Endothelial cell of umbilical vein (primary cell): ENCODE results near the gene CELSR1.

Experiments
- EZH2 ChIP-seq: IDR thresholded peaks from 2 replicates; pipeline ENCODE4 v1.6.1; 2012; ENCODE audit warnings: borderline replicate concordance, low read depth, mild to moderate bottlenecking, moderate library complexity, low read length, inconsistent platforms; ENCODE audit not compliant: severe bottlenecking
- POLR2AphosphoS5 ChIP-seq: IDR thresholded peaks from 2 replicates; pipeline ENCODE4 v1.6.1; 2012; ENCODE audit warnings: low read depth, mild to moderate bottlenecking, control low read depth, low read length, moderate library complexity; ENCODE audit not compliant: insufficient read depth

DNA sequence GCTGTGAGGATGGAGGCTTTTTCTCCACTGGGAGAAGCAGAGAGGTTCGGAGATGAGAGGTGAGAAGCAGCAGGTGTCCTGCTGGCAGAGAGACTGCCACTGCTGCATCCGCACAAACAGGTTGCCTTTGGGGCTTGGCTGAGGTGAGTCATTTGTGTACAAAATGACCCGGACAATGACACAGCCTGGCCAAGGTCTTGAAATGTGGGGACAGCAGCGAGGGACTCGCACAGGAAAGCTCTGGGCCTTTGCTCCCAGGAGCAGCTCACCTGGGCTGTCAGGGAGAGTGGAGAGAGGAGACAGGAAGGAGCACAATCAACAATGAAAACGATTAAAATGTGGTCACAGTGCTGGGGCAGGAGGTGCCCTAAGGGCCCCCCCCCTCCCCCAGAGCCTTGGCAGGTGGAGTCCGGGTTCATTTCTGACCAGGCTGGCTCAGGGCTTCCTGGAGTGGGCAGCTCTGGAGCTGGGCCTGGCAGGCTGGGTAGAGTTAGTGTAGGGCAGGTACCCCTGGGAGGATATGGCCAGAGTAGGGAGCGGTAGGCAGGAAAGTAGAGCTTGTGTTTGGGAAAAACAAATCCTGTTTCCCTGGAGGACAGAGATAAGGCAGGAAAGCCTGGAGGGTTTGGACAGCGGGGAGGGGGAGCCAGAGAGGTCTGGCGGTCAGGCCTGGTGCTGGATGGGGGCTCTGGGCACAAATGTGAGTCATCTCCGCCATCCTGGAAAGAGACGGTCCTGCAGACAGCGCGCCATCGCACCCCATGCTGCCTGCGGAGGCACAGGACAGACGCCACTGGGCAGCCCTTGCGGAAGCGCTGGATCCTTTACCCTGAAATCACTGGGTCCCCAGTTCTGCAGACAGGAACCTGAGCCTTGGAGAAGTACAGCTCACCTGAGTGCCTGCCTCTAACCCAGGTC, 37.8 kb upstream of the CELSR1 start:
- TF ChIP-seq POLR2AphosphoS5 (no peak), EZH2 (no peak)
